Spinal cord (tissue), 10 donors: ENCODE data around the gene LEF1. TPM values are rescaled to one million over a fixed set of nuclear protein-coding genes. Genes with fewer than 3 reads are reported as not detected.

ENCODE experiments used
- DNase-seq, 6 donors: peaks; one replicate each; pipeline versions ENCODE4 v3.0.0 to v3.0.0-alpha.2; 2013 to 2015; ENCODE audit warnings: low spot score in 6 of 6, low read depth in 4 of 6
- H3K27ac ChIP-seq: one replicate; pipeline ENCODE4 v1.5.1; 2013; ENCODE audit warnings: low read depth, low read length, control low read depth
- H3K27me3 ChIP-seq: one replicate; pipeline ENCODE4 v1.6.1; 2013; ENCODE audit warnings: low read length; ENCODE audit not compliant: control insufficient read depth, insufficient read depth
- H3K36me3 ChIP-seq: one replicate; pipeline ENCODE4 v1.6.1; 2013; ENCODE audit warnings: low read length; ENCODE audit not compliant: control insufficient read depth, insufficient read depth
- H3K4me1 ChIP-seq: one replicate; pipeline ENCODE4 v1.6.1; 2013; ENCODE audit warnings: low read length; ENCODE audit not compliant: control insufficient read depth, insufficient read depth
- H3K4me3 ChIP-seq: one replicate; pipeline ENCODE4 v1.5.1; 2013; ENCODE audit warnings: low read depth, low read length, control low read depth
- H3K9me3 ChIP-seq: one replicate; pipeline ENCODE4 v1.6.1; 2013; ENCODE audit warnings: low read length; ENCODE audit not compliant: control insufficient read depth, insufficient read depth
- WGBS: methylation state at CpG from one replicate; pipeline ENCODE4 v1.1.5; 2013; ENCODE audit warnings: missing lambda C conversion rate; ENCODE audit not compliant: insufficient coverage; 5-methylcytosine and 5-hydroxymethylcytosine counted together
- long read RNA-seq, 4 donors: transcript quantifications; one replicate each; lab custom pipeline, GENCODE V29; 2026
- polyA plus RNA-seq, 2 donors: library from polyadenylated mRNA; unstranded; fragments of 120-200 nt; gene quantifications; one replicate each; pipeline ENCODE4 v1.2.1, GENCODE V29; 2013; ENCODE audit not compliant: insufficient read length in 2 of 2
- total RNA-seq, 2 donors: library from RNA; depleted of rRNA in 1 of 2; stranded (reverse); fragments of 120-200 nt in 1 of 2; fragments of >200 nt in 1 of 2; gene quantifications; one replicate each; pipeline versions ENCODE4 v1.2.3 to v1.2.4, GENCODE V29; 2013 to 2014
- donor health status: healthy.

Gene LEF1
- 10 to 100 TPM; 18.3 to 50.5 TPM for total RNA-seq
- 10 to 100 TPM; 27.4 to 28.5 TPM for polyA plus RNA-seq
- long read RNA-seq, donor 1, partial matches to known transcripts, result 0 of 8 reads
- long read RNA-seq, donor 1, other reads (novel, unspliced or antisense), result 0 of 8 reads
- long read RNA-seq, donor 2, partial matches to known transcripts, result 0 of 1 reads
- long read RNA-seq, donor 2, other reads (novel, unspliced or antisense), result 0 of 1 reads
- long read RNA-seq, donor 3, partial matches to known transcripts, result 0 of 4 reads
- long read RNA-seq, donor 3, other reads (novel, unspliced or antisense), result 0 of 4 reads
- long read RNA-seq, donor 4, partial matches to known transcripts, result 0 of 5 reads
- long read RNA-seq, donor 4, other reads (novel, unspliced or antisense), result 0 of 5 reads

- H3K27ac ChIP-seq, result peak within 1 kb of the TSS; percentile 90
- H3K9me3 ChIP-seq, result no peaks in the 10 kb centered on the region
- peaks cover 87% of the 10 kb centered on the region for H3K27me3 ChIP-seq
- DNase-seq, result peak in 3 of 6 donors; percentile 33 to 83 (median 59)
- H3K36me3 ChIP-seq, result no peaks in the 10 kb centered on the region
- peaks cover 48% of the 10 kb centered on the region for H3K4me1 ChIP-seq
- under 1% methylated on average over 36 of the region's 61 CpGs for WGBS
- H3K4me3 ChIP-seq, result peak within 1 kb of the TSS; percentile 71
Observed at GRCh38 chr4:108168671-108169523, at the start of gene LEF1. TSS of gene LEF1 (minus strand) at chr4:108168932. CDS start at chr4:108167767, 1,165 bp downstream.

- H3K27me3 ChIP-seq, result no peaks in the 10 kb centered on the region
- no peak overlapping the region for H3K4me3 ChIP-seq
- no peaks in the 10 kb centered on the region for H3K4me1 ChIP-seq
- no peak for DNase-seq
- no peaks in the 10 kb centered on the region for H3K9me3 ChIP-seq
- H3K27ac ChIP-seq, result no peak overlapping the region
- no peaks in the 10 kb centered on the region for H3K36me3 ChIP-seq
Observed at GRCh38 chr4:108216510-108216909, 47.8 kb upstream of the LEF1 start.

- no peaks in the 10 kb centered on the region for H3K9me3 ChIP-seq
- no peak overlapping the region for H3K4me3 ChIP-seq
- no peaks in the 10 kb centered on the region for H3K27me3 ChIP-seq
- H3K27ac ChIP-seq, result no peak overlapping the region
- WGBS, result 90% methylated on average over 2 of the region's 4 CpGs
- no peak for DNase-seq
- H3K4me1 ChIP-seq, result no peaks in the 10 kb centered on the region
- no peaks in the 10 kb centered on the region for H3K36me3 ChIP-seq
Observed at GRCh38 chr4:108215055-108215454, 46.3 kb upstream of the LEF1 start.

GRCh38 chr4:108213723-108214122, 45.0 kb upstream of the LEF1 start:
- Histone ChIP-seq H3K36me3 (no peaks in the 10 kb centered on the region), H3K4me1 (no peaks in the 10 kb centered on the region)
- 95% methylated on average over 2 of the region's 4 CpGs for WGBS

GRCh38 chr4:108213308-108213707, 44.6 kb upstream of the LEF1 start:
- no peak for DNase-seq
- Histone ChIP-seq H3K9me3 (no peaks in the 10 kb centered on the region), H3K27ac (no peak overlapping the region), H3K4me1 (no peaks in the 10 kb centered on the region), H3K27me3 (no peaks in the 10 kb centered on the region), H3K4me3 (no peak overlapping the region), H3K36me3 (no peaks in the 10 kb centered on the region)
- 79% methylated on average over 1 of the region's 3 CpGs for WGBS

More at GRCh38 chr4:108213723-108214122, 45.0 kb upstream of the LEF1 start:
- no peaks in the 10 kb centered on the region for H3K9me3 ChIP-seq
- no peaks in the 10 kb centered on the region for H3K27me3 ChIP-seq
- no peak overlapping the region for H3K4me3 ChIP-seq
- DNase-seq, result no peak
- no peak overlapping the region for H3K27ac ChIP-seq

- no peak overlapping the region for H3K4me3 ChIP-seq
- WGBS, result 100% methylated on average over 1 of the region's 5 CpGs
- H3K9me3 ChIP-seq, result no peaks in the 10 kb centered on the region
- H3K4me1 ChIP-seq, result no peaks in the 10 kb centered on the region
- peak in 1 of 6 donors; percentile 30 for DNase-seq
- no peaks in the 10 kb centered on the region for H3K36me3 ChIP-seq
- H3K27me3 ChIP-seq, result no peaks in the 10 kb centered on the region
- no peak overlapping the region for H3K27ac ChIP-seq
Observed at GRCh38 chr4:108210989-108211835, 42.5 kb upstream of the LEF1 start.

- no peak for DNase-seq
- no peaks in the 10 kb centered on the region for H3K4me1 ChIP-seq
- no peaks in the 10 kb centered on the region for H3K36me3 ChIP-seq
- 100% methylated on average over 2 of the region's 2 CpGs for WGBS
- no peaks in the 10 kb centered on the region for H3K27me3 ChIP-seq
- no peak overlapping the region for H3K27ac ChIP-seq
- no peaks in the 10 kb centered on the region for H3K9me3 ChIP-seq
- H3K4me3 ChIP-seq, result no peak overlapping the region
Observed at GRCh38 chr4:108209489-108209888, 40.8 kb upstream of the LEF1 start.

GRCh38 chr4:108205859-108206258, 37.1 kb upstream of the LEF1 start:
- Histone ChIP-seq H3K4me1 (no peaks in the 10 kb centered on the region), H3K4me3 (no peak overlapping the region), H3K27me3 (no peaks in the 10 kb centered on the region), H3K9me3 (no peaks in the 10 kb centered on the region), H3K27ac (no peak overlapping the region), H3K36me3 (no peaks in the 10 kb centered on the region)
- WGBS, result 78% methylated on average over 1 of the region's 1 CpG
- no peak for DNase-seq

GRCh38 chr4:108204518-108204917, 35.8 kb upstream of the LEF1 start:
- Histone ChIP-seq H3K27ac (no peak overlapping the region), H3K4me3 (no peak overlapping the region), H3K4me1 (no peaks in the 10 kb centered on the region), H3K27me3 (no peaks in the 10 kb centered on the region), H3K9me3 (no peaks in the 10 kb centered on the region), H3K36me3 (no peaks in the 10 kb centered on the region)
- WGBS, result 57% methylated on average over 1 of the region's 2 CpGs
- DNase-seq, result no peak
